CD4-positive, alpha-beta T cell treated with Interleukin-6 at 100 ng/mL for 8 hours (primary cell): ENCODE results near the gene ISOC2.
A peak's percentile ranks its signal among the peaks of the same experiment; 100 is the strongest.

Experiments
- DNase-seq: peaks from one replicate; pipeline ENCODE4 v3.0.0-alpha.2; 2020; ENCODE audit warnings: mixed read lengths, low spot score

The ISOC2 gene

DNA sequence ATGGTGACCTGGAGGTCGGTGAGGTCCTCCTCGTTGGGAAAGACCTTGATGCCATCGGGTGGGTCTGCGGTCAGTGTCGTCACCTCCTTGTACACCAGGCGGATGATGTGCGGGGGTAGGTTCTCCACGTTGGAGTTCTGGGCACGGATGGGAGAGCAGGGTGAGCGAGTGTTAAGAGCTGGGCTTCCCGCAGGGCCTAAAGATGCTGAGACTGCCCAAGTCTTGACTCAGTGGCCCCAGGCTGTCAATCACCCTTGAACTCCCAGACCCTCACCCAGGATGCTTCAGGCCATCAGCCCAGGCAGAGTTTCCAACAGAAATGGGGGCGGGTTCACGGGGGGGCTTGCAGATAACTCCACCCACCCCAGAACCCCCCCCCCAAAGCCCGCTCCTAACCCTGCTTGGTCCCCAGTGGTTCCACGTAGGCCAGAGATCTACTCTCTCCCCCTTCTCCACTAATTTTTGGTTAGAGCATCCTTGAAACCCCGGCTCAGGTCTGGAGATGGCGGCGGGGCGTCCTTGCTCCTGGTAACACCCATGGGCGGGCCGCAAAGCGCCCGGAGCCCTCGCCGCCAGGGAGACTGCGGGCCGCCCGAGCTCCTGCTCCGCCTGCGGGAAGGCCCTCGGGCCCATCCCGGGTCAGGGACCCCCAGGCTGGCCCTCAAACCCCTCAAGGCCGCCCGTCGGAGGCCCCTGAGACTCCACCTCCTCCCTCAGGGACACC is 54.5 kb downstream of the ISOC2 start:
- peak; percentile 12 for DNase-seq

DNA sequence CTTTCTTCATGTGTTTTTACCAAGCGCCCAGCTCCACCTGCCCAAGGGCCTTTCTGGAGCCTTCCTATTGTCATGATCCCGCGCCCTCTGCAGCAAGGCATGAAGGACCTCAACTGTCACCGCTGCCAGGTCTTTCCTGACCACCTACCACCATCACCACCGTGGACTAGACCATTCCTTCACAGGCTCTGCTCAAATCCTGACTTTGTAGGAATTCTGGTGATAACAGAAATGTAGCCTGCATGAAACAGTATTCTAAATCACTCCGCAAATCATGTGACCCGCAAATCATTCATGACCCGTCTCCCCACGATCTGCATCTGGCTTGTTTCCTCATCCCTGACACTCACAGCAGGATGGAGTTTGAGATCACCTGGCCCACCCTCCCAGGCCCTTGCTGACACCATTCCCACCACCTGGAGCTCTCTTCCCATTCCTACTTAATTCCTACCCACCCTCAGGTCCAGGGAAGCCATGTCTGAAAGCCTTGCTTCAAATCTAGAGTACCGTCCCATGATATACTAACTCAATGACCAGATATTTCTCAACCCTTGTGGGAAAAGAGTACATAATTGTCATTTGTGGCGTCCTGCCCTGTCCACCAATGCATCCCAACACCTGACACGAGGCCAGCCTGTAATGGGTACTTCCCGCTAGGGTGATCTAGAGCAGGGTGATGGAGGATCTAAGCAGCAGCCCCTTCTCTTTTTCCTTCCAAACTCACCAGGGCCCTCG is 55.2 kb downstream of the ISOC2 start:
- DNase-seq: no peak

DNA sequence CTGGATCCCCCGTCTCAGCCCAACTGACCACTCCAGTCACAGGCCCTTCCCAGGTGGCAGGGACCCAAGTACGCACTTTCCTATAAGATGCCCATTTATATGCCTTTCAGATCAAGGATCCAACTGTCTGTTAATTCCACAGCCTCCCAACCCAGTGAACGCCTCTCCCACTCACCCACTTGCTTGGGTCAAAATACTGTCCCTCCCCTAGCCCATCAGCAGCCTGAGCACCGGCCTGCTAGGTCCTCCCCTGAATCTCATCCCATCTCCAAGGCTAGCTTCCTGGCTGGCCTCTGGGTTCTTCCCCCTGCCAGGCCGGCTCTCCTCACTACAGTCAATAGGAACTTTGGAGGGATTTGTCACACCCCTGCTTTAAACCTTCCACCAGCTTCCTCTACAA is 55.8 kb downstream of the ISOC2 start:
- DNase-seq: no peak
